ENCODE measurements around the gene DPP9. TPM values are rescaled to one million over a fixed set of nuclear protein-coding genes. Genes with fewer than 3 reads are reported as not detected.
A peak's percentile ranks its signal among the peaks of the same experiment; 100 is the strongest.

DPP9 gene
- total RNA-seq, 2 donors from 2014 or later = 67.9 to 73.8 TPM

DNA sequence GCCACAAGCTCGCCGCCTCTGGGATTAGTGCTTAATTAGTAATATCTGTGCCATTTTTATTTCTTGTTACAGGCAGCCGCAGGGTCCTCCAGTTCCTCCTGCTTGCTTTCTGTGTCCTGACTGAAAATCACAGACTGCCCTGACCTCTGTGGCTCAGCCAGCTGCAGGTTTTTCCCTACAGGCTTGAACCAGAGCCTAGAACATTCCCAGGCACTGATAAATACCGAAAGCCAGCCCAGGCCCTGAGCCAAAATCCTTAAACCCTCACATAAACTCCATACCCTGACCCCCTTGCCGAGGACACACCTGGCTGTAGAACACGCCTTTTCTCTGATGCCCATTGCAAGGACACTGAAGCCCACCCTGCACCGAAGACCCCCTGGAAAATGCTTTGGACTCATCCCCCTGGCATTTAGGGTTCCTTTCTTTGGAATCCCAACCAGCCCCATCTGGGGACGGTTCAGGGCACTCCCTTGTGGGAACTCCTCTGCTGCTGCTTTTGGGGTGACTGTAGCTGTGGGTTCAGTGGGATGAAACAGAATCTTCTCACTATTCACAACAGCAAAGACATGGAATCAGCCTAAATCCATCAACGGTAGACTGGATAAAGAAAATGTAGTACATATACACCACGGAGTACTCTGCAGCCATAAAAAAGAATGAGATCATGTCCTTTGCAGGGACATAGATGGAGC lies 15.5 kb downstream of the DPP9 start:
- H3K4me1 ChIP-seq (ENCODE audit: control insufficient read depth in 1 of 2, low read depth in 2 of 2) = peaks cover 25 to 43% of the 10 kb centered on the region in 2 donors
- peak; percentile 14 for ATAC-seq (ENCODE audit: insufficient number of reproducible peaks, low FRiP score, low read depth)
- DNase-seq (ENCODE audit: low spot score) = no peak
- TF ChIP-seq, protein P1, sequence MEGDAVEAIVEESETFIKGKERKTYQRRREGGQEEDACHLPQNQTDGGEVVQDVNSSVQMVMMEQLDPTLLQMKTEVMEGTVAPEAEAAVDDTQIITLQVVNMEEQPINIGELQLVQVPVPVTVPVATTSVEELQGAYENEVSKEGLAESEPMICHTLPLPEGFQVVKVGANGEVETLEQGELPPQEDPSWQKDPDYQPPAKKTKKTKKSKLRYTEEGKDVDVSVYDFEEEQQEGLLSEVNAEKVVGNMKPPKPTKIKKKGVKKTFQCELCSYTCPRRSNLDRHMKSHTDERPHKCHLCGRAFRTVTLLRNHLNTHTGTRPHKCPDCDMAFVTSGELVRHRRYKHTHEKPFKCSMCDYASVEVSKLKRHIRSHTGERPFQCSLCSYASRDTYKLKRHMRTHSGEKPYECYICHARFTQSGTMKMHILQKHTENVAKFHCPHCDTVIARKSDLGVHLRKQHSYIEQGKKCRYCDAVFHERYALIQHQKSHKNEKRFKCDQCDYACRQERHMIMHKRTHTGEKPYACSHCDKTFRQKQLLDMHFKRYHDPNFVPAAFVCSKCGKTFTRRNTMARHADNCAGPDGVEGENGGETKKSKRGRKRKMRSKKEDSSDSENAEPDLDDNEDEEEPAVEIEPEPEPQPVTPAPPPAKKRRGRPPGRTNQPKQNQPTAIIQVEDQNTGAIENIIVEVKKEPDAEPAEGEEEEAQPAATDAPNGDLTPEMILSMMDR (IDR thresholded peaks at IDR 0.05) = no peak
- H3K4me3 ChIP-seq = no peak overlapping the region
- H3K27me3 ChIP-seq (replicated peaks; ENCODE audit: insufficient read depth) = no peaks in the 10 kb centered on the region
- no peaks in the 10 kb centered on the region for H3K9me3 ChIP-seq
- peak overlapping the region; percentile 67 to 77 for H3K27ac ChIP-seq
- H3K36me3 ChIP-seq = peaks cover 34% of the 10 kb centered on the region

DNA sequence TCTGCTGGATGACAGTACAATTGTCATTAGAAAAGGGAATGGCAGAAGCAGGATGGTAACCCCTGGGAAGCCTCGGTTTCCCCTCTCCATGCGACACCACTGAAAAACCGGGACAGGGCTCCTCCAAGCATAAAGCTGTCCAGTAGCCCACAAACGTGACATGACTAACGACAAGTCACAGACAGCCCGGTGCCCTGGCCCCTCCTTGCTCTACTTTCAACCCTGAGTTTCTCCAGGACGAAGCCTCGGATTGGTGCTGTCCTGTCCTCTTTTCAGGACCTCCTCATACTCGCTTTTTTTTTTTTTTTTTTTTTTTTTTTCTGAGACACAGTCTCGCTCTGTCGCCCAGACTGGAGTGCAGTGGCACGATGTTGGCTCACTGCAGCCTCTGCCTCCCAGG lies 16.3 kb downstream of the DPP9 start:
- Histone ChIP-seq H3K4me1 (ENCODE audit: control insufficient read depth in 1 of 2, low read depth in 2 of 2) (peaks cover 25 to 42% of the 10 kb centered on the region in 2 donors), H3K9me3 (no peaks in the 10 kb centered on the region), H3K27me3 (replicated peaks; ENCODE audit: insufficient read depth) (no peaks in the 10 kb centered on the region), H3K36me3 (peaks cover 35% of the 10 kb centered on the region), H3K27ac (peak overlapping the region; percentile 67 to 77), H3K4me3 (no peak overlapping the region)
- ATAC-seq (ENCODE audit: insufficient number of reproducible peaks, low FRiP score, low read depth) = no peak
- TF ChIP-seq, protein P1 (IDR thresholded peaks at IDR 0.05) = no peak
- no peak for DNase-seq (ENCODE audit: low spot score)

DNA sequence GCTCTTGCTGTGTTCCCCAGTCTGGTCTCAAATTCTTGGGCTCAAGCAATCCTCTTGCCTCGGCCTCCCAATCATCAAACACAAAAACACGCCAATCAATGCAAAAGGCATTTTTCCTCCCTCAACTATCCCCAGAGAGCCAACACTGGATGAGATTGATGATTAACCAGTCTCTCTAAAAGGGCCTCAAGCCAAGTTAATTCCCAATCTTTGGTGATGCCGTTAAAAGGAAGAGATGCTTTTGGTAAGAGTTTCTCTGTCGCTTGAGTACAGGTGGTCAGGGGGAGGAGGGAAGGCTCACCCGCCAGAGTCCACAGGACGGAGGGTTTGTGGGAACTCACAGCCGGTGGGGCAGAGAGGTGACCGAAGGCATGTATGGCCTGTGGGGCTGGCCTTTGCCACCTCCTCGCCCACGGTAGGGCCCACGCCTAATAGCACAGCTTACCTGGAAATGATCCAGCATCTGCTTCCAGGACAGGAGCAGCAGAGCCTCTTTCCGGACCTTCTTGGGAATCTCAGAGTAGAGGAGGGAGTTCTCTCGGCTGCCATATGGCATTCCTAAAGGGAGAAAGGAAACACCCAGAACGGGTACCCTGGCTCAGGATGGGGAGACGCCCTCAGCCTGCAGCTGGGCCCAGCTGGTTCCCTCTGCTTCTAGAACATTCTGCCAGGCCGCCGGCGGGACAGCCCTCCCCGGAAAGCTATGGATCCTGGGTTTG lies 18.1 kb downstream of the DPP9 start:
- no peaks in the 10 kb centered on the region for H3K27me3 ChIP-seq (replicated peaks; ENCODE audit: insufficient read depth)
- TF ChIP-seq, protein P1 (IDR thresholded peaks at IDR 0.05) = no peak
- DNase-seq (ENCODE audit: low spot score) (no peak), ATAC-seq (ENCODE audit: insufficient number of reproducible peaks, low FRiP score, low read depth) (no peak)
- H3K4me3 ChIP-seq = no peak overlapping the region
- H3K9me3 ChIP-seq = no peaks in the 10 kb centered on the region
- H3K36me3 ChIP-seq = peaks cover 44% of the 10 kb centered on the region
- H3K27ac ChIP-seq = peak overlapping the region in 1 of 2 donors; percentile 27
- H3K4me1 ChIP-seq (ENCODE audit: control insufficient read depth in 1 of 2, low read depth in 2 of 2) = peaks cover 25 to 40% of the 10 kb centered on the region in 2 donors

DNA sequence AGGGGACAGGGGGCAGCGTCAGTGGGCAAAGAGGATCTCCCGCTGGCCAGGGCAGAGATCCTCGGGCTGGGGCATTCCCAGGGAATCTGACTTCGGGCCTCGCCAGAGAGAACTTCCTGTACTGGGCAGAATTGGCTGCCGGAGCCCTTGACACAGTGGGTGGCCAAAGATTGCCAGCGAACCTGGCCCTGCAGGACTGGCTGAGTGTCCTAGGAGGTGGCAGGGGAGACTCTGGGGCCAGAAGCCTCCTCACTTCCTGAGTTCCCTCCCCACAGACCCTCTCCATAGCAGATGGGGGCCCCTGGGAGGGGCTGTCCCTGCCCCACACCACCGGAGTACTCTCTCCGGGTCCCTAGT lies 19.3 kb downstream of the DPP9 start:
- TF ChIP-seq, protein P1 (IDR thresholded peaks at IDR 0.05) = no peak
- Histone ChIP-seq H3K36me3 (peaks cover 55% of the 10 kb centered on the region), H3K27ac (no peak overlapping the region), H3K27me3 (replicated peaks; ENCODE audit: insufficient read depth) (no peaks in the 10 kb centered on the region), H3K4me1 (ENCODE audit: control insufficient read depth in 1 of 2, low read depth in 2 of 2) (peaks cover 18 to 27% of the 10 kb centered on the region in 2 donors), H3K4me3 (no peak overlapping the region), H3K9me3 (no peaks in the 10 kb centered on the region)
- ATAC-seq (ENCODE audit: insufficient number of reproducible peaks, low FRiP score, low read depth) (no peak), DNase-seq (ENCODE audit: low spot score) (no peak)

DNA sequence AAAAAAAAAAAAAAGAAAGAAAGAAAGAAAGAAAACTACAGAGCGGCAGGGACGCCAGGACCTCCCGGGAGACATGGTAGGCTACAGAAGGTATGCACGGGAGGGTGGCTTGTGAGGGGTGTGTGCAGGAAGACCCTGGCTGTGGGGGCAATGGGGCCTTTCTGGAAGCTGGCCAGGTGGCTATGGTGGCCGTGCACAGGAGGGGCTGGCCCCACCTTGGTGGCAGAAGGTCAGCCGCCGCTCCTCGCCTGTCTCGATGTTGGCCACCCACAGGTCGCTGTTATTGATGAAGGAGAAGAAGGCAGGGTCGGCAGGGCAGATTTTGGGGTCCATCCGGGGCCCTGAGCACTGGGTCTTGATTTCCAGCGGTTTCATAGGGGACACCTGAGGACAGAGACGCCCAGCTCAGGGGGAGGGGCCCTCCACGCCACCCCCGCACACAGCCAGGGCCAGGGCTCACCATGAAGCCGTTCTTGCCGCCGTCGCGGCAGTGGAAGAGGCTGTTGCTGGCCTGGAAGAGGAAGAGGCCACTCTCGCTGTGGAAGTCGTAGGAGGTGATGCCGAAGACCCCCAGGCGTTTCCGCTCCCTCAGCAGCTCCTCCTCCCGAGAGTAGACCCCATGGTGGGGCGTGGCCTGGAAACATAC lies 19.8 kb downstream of the DPP9 start:
- H3K36me3 ChIP-seq = peaks cover 57% of the 10 kb centered on the region
- TF ChIP-seq, protein P1 (IDR thresholded peaks at IDR 0.05) = no peak
- DNase-seq (ENCODE audit: low spot score) = no peak
- no peak for ATAC-seq (ENCODE audit: insufficient number of reproducible peaks, low FRiP score, low read depth)
- no peaks in the 10 kb centered on the region for H3K27me3 ChIP-seq (replicated peaks; ENCODE audit: insufficient read depth)
- peaks cover 13 to 22% of the 10 kb centered on the region in 2 donors for H3K4me1 ChIP-seq (ENCODE audit: control insufficient read depth in 1 of 2, low read depth in 2 of 2)
- H3K27ac ChIP-seq = no peak overlapping the region
- H3K9me3 ChIP-seq = no peaks in the 10 kb centered on the region
- no peak overlapping the region for H3K4me3 ChIP-seq

Data from thoracic aorta (tissue), 2 donors.